ENCODE measurements around the gene HOXC13. TPM values are rescaled to one million over a fixed set of nuclear protein-coding genes. Genes with fewer than 3 reads are reported as not detected.

Gene HOXC13
- total RNA-seq, 1 donor from 2014 or later, result not detected

GRCh38 chr12:53937596-53938325, 870 bp upstream of the HOXC13 start:
- ATAC-seq, result no peak
- intact Hi-C loops (cut with DNase I), result no loop called here
- DNase-seq (ENCODE audit: missing footprints), result no peak

GRCh38 chr12:53939141-53940108, 794 bp downstream of the HOXC13 start:
- intact Hi-C loops (cut with DNase I), result no loop called here
- DNase-seq (ENCODE audit: missing footprints), result no peak
- no peak for ATAC-seq

GRCh38 chr12:53940443-53941014, 1.9 kb downstream of the HOXC13 start:
- DNase-seq (ENCODE audit: missing footprints) (no peak), ATAC-seq (no peak)
- intact Hi-C loops (cut with DNase I), result no loop called here

- intact Hi-C loops (cut with DNase I), result no loop called here
- no peak for ATAC-seq
- no peak for DNase-seq (ENCODE audit: missing footprints)
Measured at GRCh38 chr12:53941187-53941586, 2.6 kb downstream of the HOXC13 start.

- ATAC-seq (no peak), DNase-seq (ENCODE audit: missing footprints) (no peak)
- intact Hi-C loops (cut with DNase I), result no loop called here
Measured at GRCh38 chr12:53941750-53942149, 3.1 kb downstream of the HOXC13 start.

- intact Hi-C loops (cut with DNase I), result no loop called here
- no peak for ATAC-seq
- no peak for DNase-seq (ENCODE audit: missing footprints)
Measured at GRCh38 chr12:53942467-53942997, 3.9 kb downstream of the HOXC13 start.

- intact Hi-C loops (cut with DNase I), result no loop called here
Measured at GRCh38 chr12:53944209-53944608, 5.6 kb downstream of the HOXC13 start.

GRCh38 chr12:53944907-53945847, 6.5 kb downstream of the HOXC13 start:
- ATAC-seq (no peak), DNase-seq (ENCODE audit: missing footprints) (no peak)
- intact Hi-C loops (cut with DNase I), result no loop called here

More at GRCh38 chr12:53944209-53944608, 5.6 kb downstream of the HOXC13 start:
- no peak for ATAC-seq
- no peak for DNase-seq (ENCODE audit: missing footprints)

- no peak for DNase-seq (ENCODE audit: missing footprints)
- intact Hi-C loops (cut with DNase I), result no loop called here
- no peak for ATAC-seq
Measured at GRCh38 chr12:53947743-53948142, 9.1 kb downstream of the HOXC13 start.

GRCh38 chr12:53948650-53949593, 10.3 kb downstream of the HOXC13 start:
- ATAC-seq, result no peak
- intact Hi-C loops (cut with DNase I), result no loop called here
- no peak for DNase-seq (ENCODE audit: missing footprints)

- no peak for ATAC-seq
- DNase-seq (ENCODE audit: missing footprints), result no peak
- intact Hi-C loops (cut with DNase I), result no loop called here
Measured at GRCh38 chr12:53949631-53950436, 11.2 kb downstream of the HOXC13 start.

GRCh38 chr12:53950437-53950773, 11.8 kb downstream of the HOXC13 start:
- no peak for DNase-seq (ENCODE audit: missing footprints)
- no peak for ATAC-seq
- intact Hi-C loops (cut with DNase I), result no loop called here

GRCh38 chr12:53950789-53951576, 12.4 kb downstream of the HOXC13 start:
- intact Hi-C loops (cut with DNase I), result no loop called here
- ATAC-seq (no peak), DNase-seq (ENCODE audit: missing footprints) (no peak)

- no peak for ATAC-seq
- DNase-seq (ENCODE audit: missing footprints), result no peak
- intact Hi-C loops (cut with DNase I), result no loop called here
Measured at GRCh38 chr12:53951577-53952334, 13.1 kb downstream of the HOXC13 start.

- DNase-seq (ENCODE audit: missing footprints) (no peak), ATAC-seq (no peak)
- intact Hi-C loops (cut with DNase I), result no loop called here
Measured at GRCh38 chr12:53952335-53952694, 13.7 kb downstream of the HOXC13 start.
